ENCODE measurements around the gene MECP2.

DNA sequence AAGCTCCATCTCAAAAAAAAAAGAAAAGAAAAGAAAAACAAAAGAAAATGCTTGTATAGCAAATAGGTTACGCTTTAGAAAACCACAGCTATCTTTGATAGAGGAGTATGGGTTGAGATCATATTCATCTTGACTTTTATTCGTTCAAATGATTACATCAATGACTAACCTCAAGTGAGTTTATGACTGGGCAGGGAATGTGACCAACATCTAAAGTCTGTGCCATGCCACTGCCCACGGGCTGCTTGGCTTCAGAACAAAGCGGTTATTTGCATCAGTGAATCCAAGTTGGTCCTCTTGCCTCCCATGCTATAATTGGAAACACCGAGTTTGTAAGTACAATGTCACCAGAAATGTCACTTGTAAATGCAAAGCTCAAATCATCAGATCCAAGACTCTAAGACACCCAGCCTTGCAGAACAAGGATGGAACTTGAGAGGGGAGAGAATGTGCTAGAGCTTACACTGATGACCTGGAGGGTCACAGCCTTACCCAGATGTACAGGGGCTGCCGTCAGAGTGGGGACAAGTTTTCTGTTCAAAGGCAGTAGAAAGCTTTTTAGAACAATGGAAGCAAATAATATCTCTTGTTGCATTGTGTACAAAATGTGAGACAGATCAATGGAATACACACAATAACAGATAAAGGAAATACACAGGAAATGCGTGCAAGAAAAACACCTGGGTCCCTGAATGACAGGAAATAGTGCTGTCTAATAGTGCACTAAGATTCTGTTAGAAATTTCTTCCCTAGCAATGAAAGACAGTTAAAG is 38.1 kb upstream of the MECP2 start:
- no peak for TF ChIP-seq POLR2A (IDR thresholded peaks at IDR 0.05)
- TF ChIP-seq, protein P1, sequence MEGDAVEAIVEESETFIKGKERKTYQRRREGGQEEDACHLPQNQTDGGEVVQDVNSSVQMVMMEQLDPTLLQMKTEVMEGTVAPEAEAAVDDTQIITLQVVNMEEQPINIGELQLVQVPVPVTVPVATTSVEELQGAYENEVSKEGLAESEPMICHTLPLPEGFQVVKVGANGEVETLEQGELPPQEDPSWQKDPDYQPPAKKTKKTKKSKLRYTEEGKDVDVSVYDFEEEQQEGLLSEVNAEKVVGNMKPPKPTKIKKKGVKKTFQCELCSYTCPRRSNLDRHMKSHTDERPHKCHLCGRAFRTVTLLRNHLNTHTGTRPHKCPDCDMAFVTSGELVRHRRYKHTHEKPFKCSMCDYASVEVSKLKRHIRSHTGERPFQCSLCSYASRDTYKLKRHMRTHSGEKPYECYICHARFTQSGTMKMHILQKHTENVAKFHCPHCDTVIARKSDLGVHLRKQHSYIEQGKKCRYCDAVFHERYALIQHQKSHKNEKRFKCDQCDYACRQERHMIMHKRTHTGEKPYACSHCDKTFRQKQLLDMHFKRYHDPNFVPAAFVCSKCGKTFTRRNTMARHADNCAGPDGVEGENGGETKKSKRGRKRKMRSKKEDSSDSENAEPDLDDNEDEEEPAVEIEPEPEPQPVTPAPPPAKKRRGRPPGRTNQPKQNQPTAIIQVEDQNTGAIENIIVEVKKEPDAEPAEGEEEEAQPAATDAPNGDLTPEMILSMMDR (IDR thresholded peaks at IDR 0.05): no peak

Measured in thyroid gland (tissue), 4 donors.